Activated CD4-positive, alpha-beta T cell treated with anti-CD3 and anti-CD28 coated beads, Interleukin-2, amount 10 ng/mL, durations not matched to agents 24 days and 14 days (primary cell): Measurements from ENCODE around the gene ZBTB3. TPM values are rescaled to one million over a fixed set of nuclear protein-coding genes. Genes with fewer than 3 reads are reported as not detected.
"Not testable (repeated sequence)": the region's sequence is repeated elsewhere in the genome, so short reads cannot be mapped to it uniquely, and the experiment has no call there.

Experiments used
- DNase-seq: peaks from one replicate; pipeline ENCODE4 v3.0.0; 2022
- H3K27ac Mint-ChIP-seq: one replicate; pipeline ENCODE4 v1.8.0; 2022; ENCODE audit warnings: mild to moderate bottlenecking, mixed read lengths
- H3K27me3 Mint-ChIP-seq: one replicate; pipeline ENCODE4 v1.8.0; 2022; ENCODE audit warnings: mixed read lengths
- H3K36me3 Mint-ChIP-seq: one replicate; pipeline ENCODE4 v1.8.0; 2022; ENCODE audit warnings: low read depth, mild to moderate bottlenecking, mixed read lengths
- H3K4me1 Mint-ChIP-seq: one replicate; pipeline ENCODE4 v1.8.0; 2021; ENCODE audit warnings: mixed read lengths
- H3K4me3 Mint-ChIP-seq: one replicate; pipeline ENCODE4 v1.8.0; 2022; ENCODE audit warnings: mild to moderate bottlenecking, moderate library complexity, mixed read lengths
- H3K9me3 Mint-ChIP-seq: one replicate; pipeline ENCODE4 v1.8.0; 2021; ENCODE audit warnings: mixed read lengths
- intact Hi-C: fragments of 100-400 bp; cut with micrococcal nuclease; formaldehyde crosslinking; loops from one replicate; pipeline ENCODE4 v1.15.1; 2023
- total RNA-seq: library from RNA; stranded (reverse); gene quantifications from 2 replicates; pipeline ENCODE4 v1.2.3, GENCODE V29; 2022

Gene ZBTB3
- total RNA-seq, 1 donor from 2014 or later = 11.1 TPM

DNA sequence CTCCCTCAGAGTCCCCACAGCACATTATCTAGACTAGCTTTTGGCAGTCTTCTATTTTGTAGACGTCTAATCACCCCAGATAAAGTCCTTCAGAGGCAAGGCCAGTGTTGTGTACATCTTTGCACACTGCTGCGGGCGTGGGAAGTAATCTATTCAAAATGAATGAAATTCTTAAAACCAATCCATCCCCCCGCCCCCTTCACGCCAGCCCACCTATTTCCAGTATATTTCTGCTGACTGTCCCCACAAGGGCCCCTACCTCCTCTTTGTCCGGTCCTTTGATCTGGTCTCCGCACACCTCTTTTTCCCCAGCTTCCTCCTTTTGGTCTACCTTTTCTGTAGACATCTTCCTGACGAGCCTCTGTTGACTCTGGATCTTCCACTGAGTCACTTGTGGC is 47.1 kb downstream of the ZBTB3 start:
- Mint-ChIP-seq H3K27me3 (no peaks in the 10 kb centered on the region), H3K9me3 (no peaks in the 10 kb centered on the region), H3K27ac (peak overlapping the region; percentile 71), H3K4me3 (peak overlapping the region; percentile 96), H3K4me1 (peaks cover 33% of the 10 kb centered on the region), H3K36me3 (peaks cover 37% of the 10 kb centered on the region)
- DNase-seq = no peak
- intact Hi-C loops = loop anchor here (5.0 kb wide), 2 partner anchors 65 to 95 kb away; partner anchors contain the start of genes EML3, ROM1 and TAF6L

- no peaks in the 10 kb centered on the region for H3K27me3 Mint-ChIP-seq
- H3K4me1 Mint-ChIP-seq = peaks cover 33% of the 10 kb centered on the region
- peak; percentile 97 for DNase-seq
- H3K36me3 Mint-ChIP-seq = peaks cover 35% of the 10 kb centered on the region
- H3K4me3 Mint-ChIP-seq = peak overlapping the region; percentile 96
- peak overlapping the region; percentile 89 for H3K27ac Mint-ChIP-seq
- H3K9me3 Mint-ChIP-seq = no peaks in the 10 kb centered on the region
- intact Hi-C loops = loop anchor here (5.0 kb wide), 2 partner anchors 66 to 94 kb away; partner anchors contain the start of genes EML3, ROM1 and TAF6L
Observed at GRCh38 chr11:62705880-62706849, 47.8 kb downstream of the ZBTB3 start.

GRCh38 chr11:62705413-62705812 is 48.5 kb downstream of the ZBTB3 start:
- Mint-ChIP-seq H3K27me3 (no peaks in the 10 kb centered on the region), H3K36me3 (peaks cover 33% of the 10 kb centered on the region), H3K27ac (peak overlapping the region; percentile 89), H3K4me3 (peak overlapping the region; percentile 96), H3K4me1 (peaks cover 33% of the 10 kb centered on the region), H3K9me3 (no peaks in the 10 kb centered on the region)
- no peak for DNase-seq
- intact Hi-C loops = loop anchor here (5.0 kb wide), 2 partner anchors 67 to 93 kb away; partner anchors contain the start of genes EML3, ROM1 and TAF6L

DNA sequence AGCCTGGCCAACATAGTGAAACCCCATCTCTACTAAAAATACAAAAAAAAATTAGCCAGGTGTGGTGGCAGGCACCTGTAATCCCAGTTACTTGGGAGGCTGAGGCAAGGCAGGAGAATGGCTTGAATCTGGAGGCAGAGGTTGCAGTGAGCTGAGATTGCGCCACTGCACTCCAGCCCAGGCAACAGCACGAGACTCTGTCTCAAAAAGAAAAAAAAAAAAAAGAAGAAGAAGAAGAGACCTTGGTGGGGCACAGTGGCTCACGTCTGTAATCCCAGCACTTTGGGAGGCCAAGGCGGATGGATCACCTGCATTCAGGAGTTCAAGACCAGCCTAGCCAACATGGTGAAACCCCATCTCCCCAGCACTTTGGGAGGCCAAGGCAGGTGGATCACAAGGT is 50.0 kb downstream of the ZBTB3 start:
- H3K36me3 Mint-ChIP-seq = peaks cover 20% of the 10 kb centered on the region
- DNase-seq, intact Hi-C loops, H3K9me3 Mint-ChIP-seq, H3K27me3 Mint-ChIP-seq, H3K27ac Mint-ChIP-seq, H3K4me3 Mint-ChIP-seq: not testable (repeated sequence)
- H3K4me1 Mint-ChIP-seq = peaks cover 27% of the 10 kb centered on the region

DNA sequence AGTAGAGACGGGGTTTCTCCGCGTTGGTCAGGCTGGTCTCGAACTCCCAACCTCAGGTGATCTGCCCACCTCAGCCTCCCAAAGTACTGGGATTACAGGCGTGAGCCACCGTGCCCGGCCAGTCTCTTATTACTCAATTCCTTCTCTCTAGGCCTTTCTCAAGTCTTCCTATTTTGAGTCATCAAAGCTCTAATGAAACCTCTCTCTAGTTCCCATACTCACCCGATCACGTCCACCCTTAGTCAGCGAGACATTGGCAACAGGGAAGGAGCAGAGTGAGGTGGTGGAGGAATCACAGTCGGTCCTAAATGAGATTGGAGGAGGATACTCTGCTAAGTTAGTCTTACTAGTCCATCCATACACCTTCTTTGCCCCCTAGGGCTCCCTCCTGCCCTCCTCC is 51.7 kb downstream of the ZBTB3 start:
- H3K4me3 Mint-ChIP-seq = no peak overlapping the region
- no peaks in the 10 kb centered on the region for H3K9me3 Mint-ChIP-seq
- intact Hi-C loops = no loop called here
- no peak overlapping the region for H3K27ac Mint-ChIP-seq
- peaks cover 20% of the 10 kb centered on the region for H3K36me3 Mint-ChIP-seq
- H3K4me1 Mint-ChIP-seq = peaks cover 14% of the 10 kb centered on the region
- no peak for DNase-seq
- H3K27me3 Mint-ChIP-seq = no peaks in the 10 kb centered on the region

Other genes starting within 250 kb of the ZBTB3 start
- gene AHNAK, start 207.4 kb downstream of the ZBTB3 start, total RNA-seq = 88.8 and 91.5 TPM in 2 replicates
- 1,271 and 1,309 TPM in 2 replicates for gene EEF1G, start 180.3 kb downstream of the ZBTB3 start, total RNA-seq
- 45.3 and 50.9 TPM in 2 replicates for gene TUT1, start 162.6 kb downstream of the ZBTB3 start, total RNA-seq
- 219 and 220 TPM in 2 replicates for gene MTA2, start 152.3 kb downstream of the ZBTB3 start, total RNA-seq
- 161 and 166 TPM in 2 replicates for gene EML3, start 141.4 kb downstream of the ZBTB3 start, total RNA-seq
- 2.3 and 3.1 TPM in 2 replicates for gene ROM1, start 140.9 kb downstream of the ZBTB3 start, total RNA-seq
- 80.3 and 91.4 TPM in 2 replicates for gene B3GAT3, start 132.2 kb downstream of the ZBTB3 start, total RNA-seq
- 251 and 257 TPM in 2 replicates for gene GANAB, start 107.5 kb downstream of the ZBTB3 start, total RNA-seq
- gene INTS5, start 100.9 kb downstream of the ZBTB3 start, total RNA-seq = 36.5 and 36.6 TPM in 2 replicates
- gene C11orf98, start 89.0 kb downstream of the ZBTB3 start, total RNA-seq = 143 and 147 TPM in 2 replicates
- gene CSKMT, start 88.8 kb downstream of the ZBTB3 start, total RNA-seq = 59.5 and 60.9 TPM in 2 replicates
- gene UQCC3, start 82.5 kb downstream of the ZBTB3 start, total RNA-seq = 8.6 and 9.4 TPM in 2 replicates
- 21.5 and 23.0 TPM in 2 replicates for gene LBHD1, start 81.9 kb downstream of the ZBTB3 start, total RNA-seq
- 118 and 121 TPM in 2 replicates for gene UBXN1, start 75.1 kb downstream of the ZBTB3 start, total RNA-seq
- gene LRRN4CL, start 64.6 kb downstream of the ZBTB3 start, total RNA-seq = 0.16 and 0.17 TPM in 2 replicates
- gene BSCL2, start 46.7 kb downstream of the ZBTB3 start, total RNA-seq = 29.6 and 32.4 TPM in 2 replicates
- 0.24 TPM in 1 of 2 replicates, not detected in the other for gene GNG3, start 46.5 kb downstream of the ZBTB3 start, total RNA-seq
- gene HNRNPUL2, start 26.7 kb downstream of the ZBTB3 start, total RNA-seq = 60.5 and 60.6 TPM in 2 replicates
- gene TTC9C, start 25.7 kb downstream of the ZBTB3 start, total RNA-seq = 32.7 and 33.3 TPM in 2 replicates
- gene POLR2G, start 7.4 kb upstream of the ZBTB3 start, total RNA-seq = 138 and 155 TPM in 2 replicates
- 20.1 and 20.2 TPM in 2 replicates for gene TAF6L, start 17.2 kb upstream of the ZBTB3 start, total RNA-seq
- 32.9 and 36.3 TPM in 2 replicates for gene TMEM179B, start 33.2 kb upstream of the ZBTB3 start, total RNA-seq
- gene TMEM223, start 37.8 kb upstream of the ZBTB3 start, total RNA-seq = 15.0 and 16.5 TPM in 2 replicates
- 133 and 147 TPM in 2 replicates for gene NXF1, start 51.3 kb upstream of the ZBTB3 start, total RNA-seq
- 28.1 and 33.5 TPM in 2 replicates for gene STX5, start 77.9 kb upstream of the ZBTB3 start, total RNA-seq
- gene TEX54, start 78.7 kb upstream of the ZBTB3 start, total RNA-seq = 0.79 and 2.0 TPM in 2 replicates
- 145 and 153 TPM in 2 replicates for gene WDR74, start 85.4 kb upstream of the ZBTB3 start, total RNA-seq
- gene SLC3A2, start 126.7 kb upstream of the ZBTB3 start, total RNA-seq = 364 and 379 TPM in 2 replicates
- not detected in 2 replicates for gene CHRM1, start 167.2 kb upstream of the ZBTB3 start, total RNA-seq
- gene SLC22A6, start 230.8 kb upstream of the ZBTB3 start, total RNA-seq = not detected in 2 replicates